ENCODE results near the gene PIK3C2G. TPM values are rescaled to one million over a fixed set of nuclear protein-coding genes. Genes with fewer than 3 reads are reported as not detected.

PIK3C2G gene
- total RNA-seq, 1 experiment from 2014 or later: not detected

GRCh38 chr12:18320976-18321375 is 59.7 kb downstream of the PIK3C2G start:
- H3K36me3 Mint-ChIP-seq (ENCODE audit: insufficient read depth in 1 of 3, low read depth in 3 of 3): no peaks in the 10 kb centered on the region

More at GRCh38 chr12:18320976-18321375, 59.7 kb downstream of the PIK3C2G start:
- H3K4me2 ChIP-seq (ENCODE audit: insufficient read depth, insufficient read length, low read length): no peak overlapping the region
- no peaks in the 10 kb centered on the region for H3K4me1 ChIP-seq (ENCODE audit: insufficient read depth, low read length)
- H2AFZ ChIP-seq (ENCODE audit: low read length): no peak overlapping the region
- H2BK20ac ChIP-seq (ENCODE audit: low read depth, low read length, poor library complexity, severe bottlenecking): no peak overlapping the region
- H3K14ac ChIP-seq (ENCODE audit: insufficient read depth, low read length): no peak overlapping the region
- no peaks in the 10 kb centered on the region for H3K9me3 Mint-ChIP-seq
- H4K91ac ChIP-seq (ENCODE audit: insufficient read length, low read depth, low read length): no peak overlapping the region
- no peak overlapping the region for H3K27ac ChIP-seq (ENCODE audit: insufficient read length, low read depth, low read length)
- no peak for DNase-seq
- no peaks in the 10 kb centered on the region for H3K27me3 Mint-ChIP-seq (ENCODE audit: low read depth)
- H3K27me3 ChIP-seq (ENCODE audit: insufficient read depth, low read length): no peaks in the 10 kb centered on the region
- H3K18ac ChIP-seq (ENCODE audit: insufficient read length, low read depth, low read length): no peak overlapping the region
- H3T11ph ChIP-seq (ENCODE audit: low read length): no peak overlapping the region
- H2BK12ac ChIP-seq (ENCODE audit: insufficient read length, low read depth, low read length): no peak overlapping the region
- H3K4me1 Mint-ChIP-seq: peaks cover 4% of the 10 kb centered on the region in 2 experiments; a peak in 3 of 4 replicates
- no peak overlapping the region for H3K4ac ChIP-seq (ENCODE audit: low read depth, low read length)
- no peaks in the 10 kb centered on the region for H3K79me2 ChIP-seq (ENCODE audit: insufficient read depth, low read length)
- no peaks in the 10 kb centered on the region for H4K20me1 ChIP-seq (ENCODE audit: control insufficient read depth, insufficient read depth, insufficient read length)
- TF ChIP-seq, protein P1, sequence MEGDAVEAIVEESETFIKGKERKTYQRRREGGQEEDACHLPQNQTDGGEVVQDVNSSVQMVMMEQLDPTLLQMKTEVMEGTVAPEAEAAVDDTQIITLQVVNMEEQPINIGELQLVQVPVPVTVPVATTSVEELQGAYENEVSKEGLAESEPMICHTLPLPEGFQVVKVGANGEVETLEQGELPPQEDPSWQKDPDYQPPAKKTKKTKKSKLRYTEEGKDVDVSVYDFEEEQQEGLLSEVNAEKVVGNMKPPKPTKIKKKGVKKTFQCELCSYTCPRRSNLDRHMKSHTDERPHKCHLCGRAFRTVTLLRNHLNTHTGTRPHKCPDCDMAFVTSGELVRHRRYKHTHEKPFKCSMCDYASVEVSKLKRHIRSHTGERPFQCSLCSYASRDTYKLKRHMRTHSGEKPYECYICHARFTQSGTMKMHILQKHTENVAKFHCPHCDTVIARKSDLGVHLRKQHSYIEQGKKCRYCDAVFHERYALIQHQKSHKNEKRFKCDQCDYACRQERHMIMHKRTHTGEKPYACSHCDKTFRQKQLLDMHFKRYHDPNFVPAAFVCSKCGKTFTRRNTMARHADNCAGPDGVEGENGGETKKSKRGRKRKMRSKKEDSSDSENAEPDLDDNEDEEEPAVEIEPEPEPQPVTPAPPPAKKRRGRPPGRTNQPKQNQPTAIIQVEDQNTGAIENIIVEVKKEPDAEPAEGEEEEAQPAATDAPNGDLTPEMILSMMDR (conservative IDR thresholded peaks at IDR 0.05): no peak
- H3K79me1 ChIP-seq (ENCODE audit: insufficient read depth, low read depth, low read length, poor library complexity, severe bottlenecking): no peaks in the 10 kb centered on the region
- no peaks in the 10 kb centered on the region for H3K9me3 ChIP-seq (ENCODE audit: control insufficient read depth, low read depth, low read length)
- no peak overlapping the region for H4K8ac ChIP-seq (replicated peaks; ENCODE audit: insufficient read length, low read depth, low read length)
- H2BK120ac ChIP-seq (ENCODE audit: low read depth, low read length, poor library complexity, severe bottlenecking): no peak overlapping the region
- H2BK5ac ChIP-seq (ENCODE audit: insufficient read length, low read length): no peak overlapping the region
- no peak overlapping the region for H3K23ac ChIP-seq (ENCODE audit: insufficient read length, low read depth, low read length)
- WGBS (ENCODE audit: extremely low coverage, insufficient read length, low lambda C conversion rate): no CpG with 5 or more reads among the region's 2 CpGs
- H4K5ac ChIP-seq (ENCODE audit: insufficient read length, low read depth, low read length): no peak overlapping the region
- no peak overlapping the region for H3K9ac ChIP-seq (ENCODE audit: extremely low read depth, insufficient read length, low read length)
- H2BK15ac ChIP-seq (ENCODE audit: low read depth, low read length): no peak overlapping the region
- no peak overlapping the region for H3K27ac Mint-ChIP-seq
- no peak overlapping the region for H3K4me3 Mint-ChIP-seq
- H2AK5ac ChIP-seq (ENCODE audit: insufficient read length, low read length): no peak overlapping the region
- no peaks in the 10 kb centered on the region for H3K23me2 ChIP-seq (ENCODE audit: insufficient read length, low read depth, low read length, poor library complexity, severe bottlenecking)
- no peak overlapping the region for H3K56ac ChIP-seq (ENCODE audit: insufficient read length, low read depth, low read length)
